ENCODE data around the gene MRAS.
"Not testable (repeated sequence)": the region's sequence is repeated elsewhere in the genome, so short reads cannot be mapped to it uniquely, and the experiment has no call there.

MRAS gene

GRCh38 chr3:138367326-138367850 is 19.0 kb downstream of the MRAS start:
- no peak for DNase-seq (ENCODE audit: low spot score)

GRCh38 chr3:138367911-138368310 is 19.5 kb downstream of the MRAS start:
- no peak for DNase-seq (ENCODE audit: low spot score)

- DNase-seq (ENCODE audit: low spot score), result no peak
These were observed 20.9 kb downstream of the MRAS start for GRCh38 chr3:138369151-138369900.

- DNase-seq (ENCODE audit: low spot score), result no peak
These were observed 21.9 kb downstream of the MRAS start for GRCh38 chr3:138370321-138370720.

- no peak for DNase-seq (ENCODE audit: low spot score)
These were observed 22.9 kb downstream of the MRAS start for GRCh38 chr3:138371070-138371965.

GRCh38 chr3:138373087-138373735 is 24.8 kb downstream of the MRAS start:
- DNase-seq (ENCODE audit: low spot score), result no peak

GRCh38 chr3:138373736-138374094 is 25.3 kb downstream of the MRAS start:
- DNase-seq (ENCODE audit: low spot score), result no peak

- DNase-seq (ENCODE audit: low spot score), result no peak
These were observed 26.3 kb downstream of the MRAS start for GRCh38 chr3:138374573-138375134.

- no peak for DNase-seq (ENCODE audit: low spot score)
These were observed 27.1 kb downstream of the MRAS start for GRCh38 chr3:138375447-138375846.

- no peak for DNase-seq (ENCODE audit: low spot score)
These were observed 28.3 kb downstream of the MRAS start for GRCh38 chr3:138376663-138377062.

GRCh38 chr3:138377212-138377611 is 28.8 kb downstream of the MRAS start:
- not testable (repeated sequence) for DNase-seq (ENCODE audit: low spot score)

GRCh38 chr3:138377804-138378203 is 29.4 kb downstream of the MRAS start:
- DNase-seq (ENCODE audit: low spot score), result no peak

- DNase-seq (ENCODE audit: low spot score), result no peak
These were observed 30.0 kb downstream of the MRAS start for GRCh38 chr3:138378331-138378730.

- DNase-seq (ENCODE audit: low spot score), result no peak
These were observed 30.6 kb downstream of the MRAS start for GRCh38 chr3:138378990-138379389.

GRCh38 chr3:138381413-138381901 is 33.1 kb downstream of the MRAS start:
- DNase-seq (ENCODE audit: low spot score), result no peak

GRCh38 chr3:138381950-138382715 is 33.8 kb downstream of the MRAS start:
- no peak for DNase-seq (ENCODE audit: low spot score)

GRCh38 chr3:138383715-138384465 is 35.5 kb downstream of the MRAS start:
- no peak for DNase-seq (ENCODE audit: low spot score)

- no peak for DNase-seq (ENCODE audit: low spot score)
These were observed 36.2 kb downstream of the MRAS start for GRCh38 chr3:138384531-138384930.

GRCh38 chr3:138384976-138385375 is 36.6 kb downstream of the MRAS start:
- DNase-seq (ENCODE audit: low spot score), result no peak

- DNase-seq (ENCODE audit: low spot score), result no peak
These were observed 40.8 kb downstream of the MRAS start for GRCh38 chr3:138389144-138389601.
